ENCODE data around the gene REV3L. TPM values are rescaled to one million over a fixed set of nuclear protein-coding genes. Genes with fewer than 3 reads are reported as not detected.

The REV3L gene
- total RNA-seq, 1 donor from 2014 or later, result 37.5 TPM

DNA sequence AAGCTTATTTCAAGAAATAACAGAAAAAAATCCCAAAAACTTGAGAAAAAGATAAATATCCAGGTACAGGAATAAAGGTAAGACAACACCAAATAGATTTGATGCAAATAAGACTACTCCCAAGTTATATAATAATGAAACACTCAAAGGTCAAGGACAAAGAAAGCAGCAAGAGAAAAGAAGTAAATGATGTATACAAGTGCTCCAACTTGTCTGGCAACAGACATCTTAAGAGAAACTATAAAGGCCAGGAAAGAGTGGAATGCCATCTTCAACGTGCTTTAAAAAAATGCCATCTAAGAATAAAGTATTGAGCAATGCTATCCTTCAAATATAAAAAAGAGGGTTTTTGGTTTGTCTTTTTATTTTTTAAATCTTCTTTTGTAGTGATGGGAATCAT lies 54.2 kb downstream of the REV3L start:
- TF ChIP-seq, protein P1, sequence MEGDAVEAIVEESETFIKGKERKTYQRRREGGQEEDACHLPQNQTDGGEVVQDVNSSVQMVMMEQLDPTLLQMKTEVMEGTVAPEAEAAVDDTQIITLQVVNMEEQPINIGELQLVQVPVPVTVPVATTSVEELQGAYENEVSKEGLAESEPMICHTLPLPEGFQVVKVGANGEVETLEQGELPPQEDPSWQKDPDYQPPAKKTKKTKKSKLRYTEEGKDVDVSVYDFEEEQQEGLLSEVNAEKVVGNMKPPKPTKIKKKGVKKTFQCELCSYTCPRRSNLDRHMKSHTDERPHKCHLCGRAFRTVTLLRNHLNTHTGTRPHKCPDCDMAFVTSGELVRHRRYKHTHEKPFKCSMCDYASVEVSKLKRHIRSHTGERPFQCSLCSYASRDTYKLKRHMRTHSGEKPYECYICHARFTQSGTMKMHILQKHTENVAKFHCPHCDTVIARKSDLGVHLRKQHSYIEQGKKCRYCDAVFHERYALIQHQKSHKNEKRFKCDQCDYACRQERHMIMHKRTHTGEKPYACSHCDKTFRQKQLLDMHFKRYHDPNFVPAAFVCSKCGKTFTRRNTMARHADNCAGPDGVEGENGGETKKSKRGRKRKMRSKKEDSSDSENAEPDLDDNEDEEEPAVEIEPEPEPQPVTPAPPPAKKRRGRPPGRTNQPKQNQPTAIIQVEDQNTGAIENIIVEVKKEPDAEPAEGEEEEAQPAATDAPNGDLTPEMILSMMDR (IDR thresholded peaks at IDR 0.05), result no peak
- intact Hi-C loops (cut with DNase I), result no loop called here
- peaks cover 19% of the 10 kb centered on the region for H3K4me1 ChIP-seq
- no peak for DNase-seq
- H3K36me3 ChIP-seq, result no peaks in the 10 kb centered on the region
- no peaks in the 10 kb centered on the region for H3K27me3 ChIP-seq
- no peak for ATAC-seq
- H3K9me3 ChIP-seq, result peaks cover 11% of the 10 kb centered on the region
- no peak overlapping the region for H3K27ac ChIP-seq
- H3K4me3 ChIP-seq, result no peak overlapping the region

DNA sequence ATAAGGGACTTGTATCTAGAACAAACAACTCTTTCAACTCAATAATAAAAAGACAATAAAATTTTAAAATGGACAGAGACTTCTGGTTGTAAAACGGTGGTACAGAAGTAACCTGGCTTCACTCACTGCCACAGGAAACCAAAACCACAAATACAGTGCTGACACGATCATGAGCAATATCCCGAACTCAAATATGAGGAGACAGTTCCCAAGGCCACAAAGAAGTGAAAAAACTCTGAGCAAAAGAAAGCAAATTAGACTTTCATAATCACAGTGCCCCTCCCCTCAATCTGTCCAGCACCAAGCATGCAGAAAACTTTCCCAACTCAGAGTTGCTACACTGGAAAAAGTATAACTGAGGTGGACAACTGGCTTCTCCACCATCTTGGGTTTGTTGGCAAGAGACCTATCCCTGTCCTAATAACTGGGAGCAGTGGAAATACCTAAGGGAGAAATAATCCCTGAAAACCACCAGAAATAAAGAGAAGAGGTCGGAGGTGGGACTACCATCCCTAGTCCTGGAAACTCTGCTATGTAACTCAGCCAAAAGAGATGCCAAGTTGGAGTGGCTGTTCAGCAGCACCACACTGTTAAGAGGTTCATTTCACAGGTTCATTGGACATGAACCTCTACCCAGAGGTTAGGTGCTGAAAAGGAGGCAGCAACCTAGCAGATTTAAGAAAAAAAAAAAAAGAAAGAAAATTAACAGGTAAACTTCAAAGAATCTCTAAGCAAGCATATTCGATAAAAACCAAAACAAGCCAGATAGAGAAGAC lies 55.5 kb downstream of the REV3L start:
- Histone ChIP-seq H3K4me3 (no peak overlapping the region), H3K27me3 (no peaks in the 10 kb centered on the region), H3K27ac (no peak overlapping the region), H3K36me3 (no peaks in the 10 kb centered on the region), H3K9me3 (peaks cover 11% of the 10 kb centered on the region), H3K4me1 (peaks cover 29% of the 10 kb centered on the region)
- DNase-seq, result no peak
- ATAC-seq, result peak; percentile 25
- TF ChIP-seq, protein P1 (IDR thresholded peaks at IDR 0.05), result no peak
- intact Hi-C loops (cut with DNase I), result no loop called here

DNA sequence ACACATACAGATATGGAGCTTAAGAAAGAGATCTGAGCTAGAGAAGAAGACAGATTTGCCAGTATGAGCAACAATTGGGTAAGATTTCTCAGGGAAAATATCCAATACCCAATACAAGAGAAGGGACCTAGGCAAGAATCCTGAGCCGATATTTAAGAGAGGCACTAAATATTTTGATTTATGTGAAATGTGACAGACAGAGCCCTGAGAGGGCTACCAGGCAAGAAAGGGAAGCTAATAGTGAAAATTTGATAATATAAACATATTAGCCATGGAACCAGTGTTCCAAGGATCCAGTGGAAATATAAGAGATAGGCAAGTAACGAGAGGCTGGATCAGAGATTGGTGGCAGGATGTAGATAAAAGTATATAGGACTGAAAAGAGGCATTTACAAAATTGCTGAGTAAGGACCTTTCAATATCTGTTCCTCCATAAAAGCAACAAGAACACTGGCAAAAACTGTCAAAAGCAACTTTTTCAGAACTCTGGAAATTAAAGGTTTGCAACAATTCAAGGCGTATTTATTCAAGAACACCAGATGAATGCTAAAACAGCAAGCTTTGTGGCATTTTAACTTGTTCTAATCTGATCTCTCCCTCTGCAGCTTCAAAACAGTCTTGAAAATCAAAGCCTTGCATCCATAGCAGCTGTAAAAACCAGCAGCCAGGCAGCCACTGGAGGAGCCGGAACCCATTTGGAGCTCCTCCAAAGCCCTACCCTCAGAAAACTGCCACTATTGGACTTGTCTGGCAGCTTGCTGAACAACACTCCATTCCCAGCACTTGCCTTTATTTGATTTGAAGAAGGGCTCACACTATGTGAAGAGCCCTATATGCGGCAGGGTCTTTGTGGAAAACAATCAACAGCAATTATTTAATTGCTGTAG lies 58.8 kb downstream of the REV3L start:
- TF ChIP-seq, protein P1 (IDR thresholded peaks at IDR 0.05), result no peak
- intact Hi-C loops (cut with DNase I), result no loop called here
- H3K36me3 ChIP-seq, result no peaks in the 10 kb centered on the region
- H3K4me1 ChIP-seq, result peaks cover 24% of the 10 kb centered on the region
- H3K27me3 ChIP-seq, result no peaks in the 10 kb centered on the region
- H3K9me3 ChIP-seq, result peaks cover 10% of the 10 kb centered on the region
- no peak overlapping the region for H3K4me3 ChIP-seq
- H3K27ac ChIP-seq, result no peak overlapping the region
- DNase-seq (no peak), ATAC-seq (peak; percentile 76)

DNA sequence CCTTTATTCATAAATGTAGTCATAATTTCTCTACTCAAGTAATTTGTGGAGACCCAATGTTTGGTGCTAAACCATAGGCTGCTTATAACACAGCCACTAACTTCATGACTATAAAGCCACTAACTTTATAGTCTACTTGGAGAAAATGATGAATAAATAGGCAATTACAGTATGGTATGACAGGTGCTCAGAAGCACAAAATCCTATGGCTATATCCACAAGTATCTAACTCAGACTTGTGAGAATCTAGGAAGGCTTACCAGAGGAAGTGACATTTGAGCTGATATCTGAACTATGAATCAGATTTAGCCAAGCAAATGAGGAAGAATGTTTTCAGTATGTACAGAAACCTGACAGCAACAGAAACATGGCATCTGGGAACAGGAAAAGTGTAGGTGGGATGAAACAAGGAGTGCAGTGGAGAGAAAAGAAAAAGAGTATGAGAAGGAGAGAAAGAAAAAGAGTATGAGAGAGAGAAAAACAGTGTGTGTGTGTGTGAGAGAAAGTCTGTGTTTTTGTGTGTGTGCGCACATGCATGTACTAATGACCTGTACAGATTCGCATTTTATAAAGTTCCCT lies 59.9 kb downstream of the REV3L start:
- TF ChIP-seq, protein P1 (IDR thresholded peaks at IDR 0.05), result no peak
- H3K27ac ChIP-seq, result no peak overlapping the region
- peak; percentile 57 for ATAC-seq
- intact Hi-C loops (cut with DNase I), result no loop called here
- H3K36me3 ChIP-seq, result no peaks in the 10 kb centered on the region
- DNase-seq, result no peak
- no peak overlapping the region for H3K4me3 ChIP-seq
- H3K9me3 ChIP-seq, result no peaks in the 10 kb centered on the region
- H3K4me1 ChIP-seq, result peaks cover 30% of the 10 kb centered on the region
- H3K27me3 ChIP-seq, result no peaks in the 10 kb centered on the region

DNA sequence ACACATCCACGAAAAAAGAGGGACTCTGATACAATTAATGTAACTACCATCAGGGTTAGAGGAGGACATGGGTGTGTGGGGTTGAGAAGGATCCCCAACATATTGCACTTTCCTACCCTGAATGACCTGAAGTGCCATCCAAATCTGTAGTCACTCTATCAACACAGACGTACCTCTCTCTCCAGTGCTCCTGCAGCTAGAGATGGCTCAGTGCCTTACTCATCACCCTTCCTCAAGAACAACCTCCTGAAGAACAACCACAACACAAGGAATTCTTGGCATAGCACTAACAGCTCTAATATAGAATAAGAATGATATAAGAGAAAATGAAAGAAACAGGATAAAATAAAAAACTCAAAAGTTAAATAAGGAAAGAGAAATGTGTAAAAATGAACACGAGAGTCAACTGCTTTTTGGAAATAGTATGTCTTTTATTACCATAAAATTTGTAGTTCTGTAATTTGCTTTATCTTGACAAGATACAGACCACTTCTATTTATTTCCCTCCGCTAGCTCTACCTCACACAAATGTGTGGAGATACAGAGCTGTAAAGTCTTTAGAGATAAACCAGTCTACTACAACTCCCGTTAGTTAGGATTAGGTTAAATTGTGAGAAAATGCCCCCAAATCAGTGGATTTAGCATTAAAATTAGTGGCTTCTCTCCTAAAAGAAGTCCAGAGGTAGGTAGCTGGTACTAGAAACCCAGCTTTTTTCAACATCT lies 63.9 kb downstream of the REV3L start:
- Histone ChIP-seq H3K27ac (no peak overlapping the region), H3K27me3 (no peaks in the 10 kb centered on the region), H3K4me1 (peaks cover 32% of the 10 kb centered on the region), H3K4me3 (no peak overlapping the region), H3K9me3 (no peaks in the 10 kb centered on the region), H3K36me3 (peaks cover 6% of the 10 kb centered on the region)
- DNase-seq, result no peak
- TF ChIP-seq, protein P1 (IDR thresholded peaks at IDR 0.05), result no peak
- intact Hi-C loops (cut with DNase I), result no loop called here
- no peak for ATAC-seq

All from upper lobe of right lung (tissue), 1 donor.